ENCODE data around the gene UBAC2.

DNA sequence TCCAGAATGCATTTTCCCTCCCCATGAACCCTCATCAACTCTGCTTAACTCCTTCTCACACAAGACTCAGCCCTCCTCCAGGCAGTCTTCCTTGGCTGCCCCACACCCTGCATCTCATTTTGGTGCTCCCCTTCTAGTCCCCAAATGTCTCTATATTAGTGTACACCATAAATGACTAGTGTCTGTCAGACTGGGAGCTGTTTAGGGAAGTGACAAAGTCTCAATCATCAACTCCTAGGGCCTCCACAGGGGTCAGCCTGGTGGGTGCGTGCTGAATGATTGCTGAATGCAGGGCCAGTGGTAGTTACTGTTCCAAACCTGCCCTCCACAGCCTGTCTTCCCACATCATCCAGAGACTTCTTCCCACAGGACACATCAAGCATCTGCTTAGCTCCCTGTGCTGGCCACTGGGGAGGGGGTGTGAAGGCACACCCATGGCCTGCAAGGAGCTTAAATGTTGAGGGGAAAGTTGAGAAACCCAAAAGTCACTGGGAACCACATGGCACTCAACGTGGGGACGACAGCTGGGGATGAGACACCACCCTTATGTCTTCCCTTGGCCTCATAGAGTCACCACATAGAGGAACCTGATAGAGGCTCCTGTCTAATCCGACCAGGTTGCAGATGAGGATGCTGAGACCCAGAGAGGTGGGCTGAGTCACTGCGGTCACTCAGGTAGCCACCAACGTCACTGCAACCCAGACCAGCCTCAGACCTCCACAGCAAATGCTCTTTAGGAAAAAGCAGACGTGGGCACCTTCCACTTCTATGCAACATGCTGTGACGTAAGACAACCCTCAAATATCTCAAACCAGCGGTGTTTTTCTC lies 221.3 kb downstream of the UBAC2 start:
- TF ChIP-seq, protein P1, sequence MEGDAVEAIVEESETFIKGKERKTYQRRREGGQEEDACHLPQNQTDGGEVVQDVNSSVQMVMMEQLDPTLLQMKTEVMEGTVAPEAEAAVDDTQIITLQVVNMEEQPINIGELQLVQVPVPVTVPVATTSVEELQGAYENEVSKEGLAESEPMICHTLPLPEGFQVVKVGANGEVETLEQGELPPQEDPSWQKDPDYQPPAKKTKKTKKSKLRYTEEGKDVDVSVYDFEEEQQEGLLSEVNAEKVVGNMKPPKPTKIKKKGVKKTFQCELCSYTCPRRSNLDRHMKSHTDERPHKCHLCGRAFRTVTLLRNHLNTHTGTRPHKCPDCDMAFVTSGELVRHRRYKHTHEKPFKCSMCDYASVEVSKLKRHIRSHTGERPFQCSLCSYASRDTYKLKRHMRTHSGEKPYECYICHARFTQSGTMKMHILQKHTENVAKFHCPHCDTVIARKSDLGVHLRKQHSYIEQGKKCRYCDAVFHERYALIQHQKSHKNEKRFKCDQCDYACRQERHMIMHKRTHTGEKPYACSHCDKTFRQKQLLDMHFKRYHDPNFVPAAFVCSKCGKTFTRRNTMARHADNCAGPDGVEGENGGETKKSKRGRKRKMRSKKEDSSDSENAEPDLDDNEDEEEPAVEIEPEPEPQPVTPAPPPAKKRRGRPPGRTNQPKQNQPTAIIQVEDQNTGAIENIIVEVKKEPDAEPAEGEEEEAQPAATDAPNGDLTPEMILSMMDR (IDR thresholded peaks at IDR 0.05) = no peak
- no peak for TF ChIP-seq POLR2A (IDR thresholded peaks at IDR 0.05)

Data from heart left ventricle (tissue), 13 donors.